Neuronal stem cell (in vitro differentiated cells): ENCODE measurements around the gene STK10.

Experiments used
- DNase-seq: peaks from one replicate; pipeline ENCODE4 v3.0.0-alpha.2; 2013; ENCODE audit warnings: low spot score
- H2AFZ ChIP-seq: one replicate; pipeline ENCODE4 v1.6.1; 2013; ENCODE audit warnings: mild to moderate bottlenecking, low read length, inconsistent platforms
- H2AK5ac ChIP-seq: 2 replicates; pipeline ENCODE4 v1.6.1; 2013; ENCODE audit warnings: low read depth, mild to moderate bottlenecking, inconsistent platforms, low read length, moderate library complexity, mixed read lengths
- H2BK120ac ChIP-seq: 2 replicates; pipeline ENCODE4 v1.6.1; 2013; ENCODE audit warnings: low read depth, mild to moderate bottlenecking, inconsistent platforms, low read length, moderate library complexity, mixed read lengths
- H2BK12ac ChIP-seq: one replicate; pipeline ENCODE4 v1.6.1; 2013; ENCODE audit warnings: low read length, inconsistent platforms
- H2BK15ac ChIP-seq: 2 replicates; pipeline ENCODE4 v1.6.1; 2013; ENCODE audit warnings: mild to moderate bottlenecking, low read length, inconsistent platforms, mixed read lengths
- H2BK5ac ChIP-seq: one replicate; pipeline ENCODE4 v1.6.1; 2013; ENCODE audit warnings: inconsistent platforms, mild to moderate bottlenecking, low read length, moderate library complexity
- H3K14ac ChIP-seq: one replicate; pipeline ENCODE4 v1.6.1; 2013; ENCODE audit warnings: low read length, inconsistent platforms
- H3K18ac ChIP-seq: 2 replicates; pipeline ENCODE4 v1.6.1; 2013; ENCODE audit warnings: low read length, inconsistent platforms
- H3K23ac ChIP-seq: 2 replicates; pipeline ENCODE4 v1.6.1; 2013; ENCODE audit warnings: low read depth, mild to moderate bottlenecking, mixed read lengths, low read length, inconsistent platforms; ENCODE audit not compliant: poor library complexity
- H3K27ac ChIP-seq: replicated peaks from 3 replicates; pipeline ENCODE4 v1.5.1; 2013; ENCODE audit warnings: low read length, inconsistent platforms
- H3K27me3 ChIP-seq, 3 experiments: 2 replicates each; pipeline ENCODE4 v1.6.1; 2013; ENCODE audit warnings: low read length in 3 of 3, mild to moderate bottlenecking in 2 of 3, inconsistent platforms in 1 of 3, low read depth in 1 of 3, mixed read lengths in 1 of 3, moderate library complexity in 1 of 3; ENCODE audit not compliant: control insufficient read depth in 3 of 3, insufficient read depth in 3 of 3
- H3K36me3 ChIP-seq, 2 donors: replicated peaks in 1 of 2; 2 replicates each; pipeline ENCODE4 v1.6.1; 2013; ENCODE audit warnings: low read length in 2 of 2; ENCODE audit not compliant: control insufficient read depth in 2 of 2, insufficient read depth in 2 of 2
- H3K4ac ChIP-seq: 2 replicates; pipeline ENCODE4 v1.6.1; 2013; ENCODE audit warnings: inconsistent platforms, mild to moderate bottlenecking, low read length, moderate library complexity
- H3K4me1 ChIP-seq, 2 donors: 1 replicate in 1 of 2; 2 replicates in 1 of 2; pipeline ENCODE4 v1.6.1; 2013; ENCODE audit warnings: low read length in 2 of 2, low read depth in 1 of 2; ENCODE audit not compliant: control insufficient read depth in 2 of 2, insufficient read depth in 1 of 2
- H3K4me2 ChIP-seq: one replicate; pipeline ENCODE4 v1.6.1; 2013; ENCODE audit warnings: mild to moderate bottlenecking, low read length, inconsistent platforms; ENCODE audit not compliant: insufficient read depth, poor library complexity, severe bottlenecking
- H3K4me3 ChIP-seq, 2 donors: 2 replicates each; pipeline ENCODE4 v1.5.1; 2013; ENCODE audit warnings: low read length in 2 of 2, mild to moderate bottlenecking in 2 of 2, inconsistent platforms in 1 of 2, moderate library complexity in 1 of 2
- H3K79me1 ChIP-seq: one replicate; pipeline ENCODE4 v1.6.1; 2013; ENCODE audit warnings: low read depth, mild to moderate bottlenecking, inconsistent platforms, low read length, moderate library complexity
- H3K9ac ChIP-seq: one replicate; pipeline ENCODE4 v1.6.1; 2013; ENCODE audit warnings: mild to moderate bottlenecking, low read depth, low read length, inconsistent platforms; ENCODE audit not compliant: poor library complexity
- H3K9me3 ChIP-seq, 2 donors: replicated peaks in 1 of 2; 2 replicates each; pipeline versions ENCODE3 to v1.6.1; 2013; ENCODE audit warnings: low read length in 2 of 2, mild to moderate bottlenecking in 2 of 2, inconsistent platforms in 1 of 2, low read depth in 1 of 2, mixed read lengths in 1 of 2, moderate library complexity in 1 of 2; ENCODE audit not compliant: control insufficient read depth in 2 of 2, insufficient read depth in 1 of 2
- H4K8ac ChIP-seq: one replicate; pipeline ENCODE4 v1.6.1; 2013; ENCODE audit warnings: low read depth, mild to moderate bottlenecking, inconsistent platforms, low read length, moderate library complexity
- H4K91ac ChIP-seq: one replicate; pipeline ENCODE4 v1.6.1; 2013; ENCODE audit warnings: low read length, low read depth, mild to moderate bottlenecking, inconsistent platforms; ENCODE audit not compliant: poor library complexity
- WGBS, 2 donors: extraction: QIAGEN DNeasy Blood & Tissue Kit; methylation state at CpG; one replicate each; pipeline ENCODE4 v1.1.7; 2013; ENCODE audit warnings: missing lambda C conversion rate in 2 of 2, mixed read lengths in 1 of 2; ENCODE audit not compliant: insufficient read length in 2 of 2, insufficient replicate concordance in 1 of 2; ENCODE audit errors: extremely low coverage in 2 of 2; 5-methylcytosine and 5-hydroxymethylcytosine counted together

The STK10 gene

DNA sequence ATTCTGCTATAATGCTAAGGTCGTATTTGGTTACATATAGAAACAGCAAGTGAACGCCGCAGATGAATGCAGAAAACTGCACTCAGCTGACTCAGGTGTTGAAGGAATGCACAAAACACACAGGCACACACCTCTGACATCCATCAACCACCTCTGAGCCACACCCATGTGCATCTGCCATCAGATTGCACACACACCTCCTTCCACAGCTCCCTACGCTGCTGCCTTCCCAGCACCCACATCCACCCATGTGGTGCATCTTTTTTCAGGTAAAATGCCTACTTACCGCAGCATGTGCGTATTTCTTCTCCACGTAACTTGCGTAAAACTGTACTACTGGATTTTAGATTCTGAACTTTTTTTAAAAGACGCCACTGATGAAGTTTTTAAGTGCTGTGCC is 7.1 kb downstream of the STK10 start:
- Histone ChIP-seq H2BK120ac (no peak overlapping the region), H3K4me1 (peaks cover 2 to 10% of the 10 kb centered on the region in 2 donors), H3K4me3 (no peak overlapping the region), H2AFZ (no peak overlapping the region), H2BK12ac (no peak overlapping the region), H4K8ac (no peak overlapping the region), H3K14ac (no peak overlapping the region), H3K23ac (no peak overlapping the region), H3K27me3 (no peaks in the 10 kb centered on the region), H4K91ac (no peak overlapping the region), H3K4me2 (no peak overlapping the region), H3K4ac (no peak overlapping the region), H3K18ac (no peak overlapping the region), H3K9ac (no peak overlapping the region), H2AK5ac (no peak overlapping the region), H3K36me3 (peaks cover 0 to 3% of the 10 kb centered on the region in 2 donors), H2BK15ac (no peak overlapping the region), H3K9me3 (no peaks in the 10 kb centered on the region), H3K27ac (no peak overlapping the region), H3K79me1 (peaks cover 2% of the 10 kb centered on the region), H2BK5ac (no peak overlapping the region)
- no CpG with 5 or more reads among the region's 9 CpGs for WGBS, 2 donors
- DNase-seq = no peak

- Histone ChIP-seq H3K9me3 (no peaks in the 10 kb centered on the region), H2BK120ac (no peak overlapping the region), H3K14ac (no peak overlapping the region), H4K8ac (no peak overlapping the region), H3K23ac (no peak overlapping the region), H3K27me3 (no peaks in the 10 kb centered on the region), H4K91ac (no peak overlapping the region), H3K4me3 (no peak overlapping the region), H3K27ac (no peak overlapping the region), H3K4me1 (peaks cover 5 to 10% of the 10 kb centered on the region in 2 donors), H2BK5ac (no peak overlapping the region), H3K4ac (no peak overlapping the region), H2AK5ac (no peak overlapping the region), H3K9ac (no peak overlapping the region), H3K4me2 (no peak overlapping the region), H2BK15ac (no peak overlapping the region), H3K36me3 (peaks cover 0 to 3% of the 10 kb centered on the region in 2 donors), H2BK12ac (no peak overlapping the region), H3K18ac (peak overlapping the region; percentile 40), H3K79me1 (peaks cover 2% of the 10 kb centered on the region), H2AFZ (no peak overlapping the region)
- WGBS, 2 donors = no CpG with 5 or more reads among the region's 18 CpGs
- DNase-seq = no peak
Observed at GRCh38 chr5:172178991-172179989, 8.7 kb downstream of the STK10 start.

- no CpG with 5 or more reads among the region's 18 CpGs for WGBS, 2 donors
- Histone ChIP-seq H3K36me3 (no peaks in the 10 kb centered on the region), H3K4me3 (no peak overlapping the region), H2BK15ac (no peak overlapping the region), H2AK5ac (no peak overlapping the region), H2BK5ac (no peak overlapping the region), H3K4me2 (no peak overlapping the region), H3K23ac (peak overlapping the region; percentile 87), H3K9ac (peak overlapping the region; percentile 63), H3K4ac (no peak overlapping the region), H3K27me3 (no peaks in the 10 kb centered on the region), H2BK120ac (no peak overlapping the region), H3K27ac (no peak overlapping the region), H3K14ac (no peak overlapping the region), H2AFZ (no peak overlapping the region), H2BK12ac (no peak overlapping the region), H3K18ac (peak overlapping the region; percentile 5), H3K79me1 (peaks cover 2% of the 10 kb centered on the region), H4K8ac (no peak overlapping the region), H4K91ac (no peak overlapping the region), H3K4me1 (peaks cover 6 to 10% of the 10 kb centered on the region in 2 donors), H3K9me3 (no peaks in the 10 kb centered on the region)
- no peak for DNase-seq
Observed at GRCh38 chr5:172178301-172178987, 9.6 kb downstream of the STK10 start.

DNA sequence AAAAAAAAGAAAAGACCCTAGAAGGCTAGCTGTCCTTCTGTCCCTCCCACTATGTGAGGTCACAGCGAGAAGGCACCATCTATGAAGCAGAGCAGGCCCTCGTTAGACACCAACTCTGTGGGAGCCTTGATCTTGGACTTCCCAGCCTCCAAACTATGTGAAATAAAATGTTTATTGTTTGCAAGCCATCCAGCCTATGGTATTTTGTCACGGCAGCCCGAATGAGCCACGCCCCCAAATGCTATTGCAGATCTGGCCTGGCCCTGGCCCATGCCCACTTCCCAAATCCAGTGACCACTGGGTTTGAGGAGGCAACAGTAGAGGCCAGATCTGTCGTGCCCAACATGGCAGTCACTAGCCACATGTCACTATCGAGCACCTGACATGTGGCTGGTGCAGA is 10.8 kb downstream of the STK10 start:
- Histone ChIP-seq H2AK5ac (no peak overlapping the region), H3K9ac (no peak overlapping the region), H3K27ac (no peak overlapping the region), H2AFZ (no peak overlapping the region), H2BK12ac (no peak overlapping the region), H3K4ac (no peak overlapping the region), H3K14ac (no peak overlapping the region), H3K4me1 (peaks cover 6 to 10% of the 10 kb centered on the region in 2 donors), H3K18ac (no peak overlapping the region), H3K9me3 (no peaks in the 10 kb centered on the region), H3K23ac (no peak overlapping the region), H3K36me3 (no peaks in the 10 kb centered on the region), H4K91ac (no peak overlapping the region), H2BK5ac (no peak overlapping the region), H2BK120ac (no peak overlapping the region), H3K27me3 (no peaks in the 10 kb centered on the region), H3K79me1 (peaks cover 2% of the 10 kb centered on the region), H2BK15ac (no peak overlapping the region), H3K4me3 (no peak overlapping the region), H4K8ac (no peak overlapping the region), H3K4me2 (no peak overlapping the region)
- no CpG with 5 or more reads among the region's 7 CpGs for WGBS, 2 donors
- DNase-seq = no peak
